Hematopoietic multipotent progenitor cell treated with erythropoietin and hydrocortisone succinate and interleukin-3 and kit ligand, for 15 days (in vitro differentiated cells): ENCODE measurements around the gene PDSS2.
"Not testable (repeated sequence)": the region's sequence is repeated elsewhere in the genome, so short reads cannot be mapped to it uniquely, and the experiment has no call there.

Experiments
- DNase-seq: peaks from one replicate; pipeline ENCODE4 v3.0.0-alpha.2; 2015; ENCODE audit warnings: low spot score

The PDSS2 gene

DNA sequence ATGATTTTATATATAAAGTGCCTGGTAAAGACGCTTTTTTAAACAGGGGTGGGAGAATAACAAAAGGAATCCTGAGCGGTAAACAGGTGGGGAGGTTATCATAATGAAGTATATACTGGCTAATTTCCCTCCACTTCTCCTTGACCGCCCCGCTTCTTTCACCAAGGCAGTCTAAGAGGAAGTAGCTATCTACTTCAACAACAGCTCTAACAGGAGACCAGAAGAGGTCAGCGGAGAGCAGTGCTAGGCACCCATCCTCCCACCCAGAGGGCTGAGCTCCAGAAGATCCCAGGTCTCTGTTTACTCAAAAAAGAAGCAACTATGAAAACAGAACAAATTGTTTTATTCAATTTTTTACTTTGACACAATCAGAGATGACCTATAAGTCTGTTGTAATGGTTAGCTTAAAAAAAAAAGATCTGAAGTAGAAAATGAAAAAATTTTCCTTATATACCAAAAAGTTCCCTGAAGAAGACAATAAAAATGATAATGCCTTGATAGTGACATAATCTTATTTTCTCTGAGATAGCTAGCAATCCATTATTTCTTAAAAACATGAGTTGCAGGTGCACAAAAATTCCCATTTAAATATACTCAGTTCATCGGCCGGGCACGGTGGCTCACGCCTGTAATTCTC is 141.1 kb downstream of the PDSS2 start:
- DNase-seq = peak; percentile 22

DNA sequence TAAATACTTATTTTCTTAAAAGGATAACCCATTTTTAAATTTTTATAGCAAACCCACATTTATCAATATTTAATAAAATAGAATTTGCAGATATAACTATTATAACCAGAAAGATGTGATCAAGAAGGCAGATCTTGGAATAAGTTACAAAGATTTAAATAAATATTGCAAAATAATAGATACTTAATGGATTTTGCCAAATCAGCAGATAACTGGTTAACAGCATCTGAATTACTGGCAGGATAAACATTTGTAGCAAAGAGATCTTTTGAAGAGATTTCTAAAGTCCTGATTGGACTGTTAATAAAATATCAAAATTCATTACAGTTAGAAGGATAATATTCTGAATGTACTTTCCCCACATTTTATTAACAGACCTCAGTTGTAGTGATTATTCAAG is 144.2 kb downstream of the PDSS2 start:
- DNase-seq = no peak

DNA sequence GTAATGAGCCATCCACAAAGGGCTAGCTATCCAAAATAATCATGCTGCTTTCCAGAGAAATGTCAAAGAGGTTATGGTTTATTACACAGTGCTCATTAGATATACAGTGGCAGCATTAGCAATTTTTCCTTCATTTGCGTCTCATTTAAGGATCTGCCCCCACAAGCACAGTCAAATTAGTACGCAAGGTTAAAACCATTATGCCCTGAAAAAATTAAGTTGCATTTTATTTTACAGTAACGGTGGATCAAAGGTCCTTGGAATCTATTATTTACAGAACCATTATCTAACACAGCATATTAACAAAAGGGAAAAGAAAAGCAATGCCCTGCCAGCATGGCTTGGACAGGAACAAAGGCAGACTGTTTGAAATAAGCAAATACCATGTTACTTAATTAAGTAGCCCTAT is 144.8 kb downstream of the PDSS2 start:
- DNase-seq = no peak

DNA sequence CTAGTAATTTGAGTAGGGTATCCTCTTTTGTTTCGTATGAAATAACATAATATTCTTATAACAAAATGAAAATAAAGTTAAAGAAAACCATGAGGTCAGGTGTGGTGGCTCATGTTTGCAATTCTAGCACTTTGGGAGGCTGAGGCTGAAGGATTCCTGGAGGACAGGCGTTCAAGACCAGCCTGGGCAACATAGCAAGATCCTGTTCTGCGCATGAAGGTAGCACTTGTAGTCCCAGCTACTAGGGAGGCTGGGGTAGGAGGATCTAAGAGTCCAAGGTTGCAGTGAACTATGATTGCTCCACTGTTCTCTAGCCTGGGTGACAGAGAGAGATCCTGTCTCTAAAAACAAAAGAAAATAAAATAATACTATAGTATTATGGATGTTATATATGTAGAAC is 145.6 kb downstream of the PDSS2 start:
- DNase-seq = no peak

DNA sequence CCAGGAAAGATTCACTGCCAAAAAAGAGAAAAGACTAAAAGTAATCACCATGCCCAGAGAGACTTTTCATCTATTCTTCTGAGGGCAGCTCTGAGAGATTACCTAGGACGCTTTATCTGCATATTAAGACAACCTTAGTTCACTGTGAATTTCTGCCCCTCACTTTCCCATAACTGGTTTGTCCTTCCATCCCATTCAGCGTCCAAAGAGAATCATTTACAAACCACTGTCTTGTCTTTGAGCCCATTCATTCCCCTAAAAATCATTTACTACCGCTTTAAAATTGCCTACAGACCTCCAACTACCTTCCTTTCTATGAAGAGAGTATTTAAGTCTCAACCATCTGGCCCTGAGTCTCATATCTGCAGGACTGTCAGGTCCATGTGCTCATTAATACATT is 149.0 kb downstream of the PDSS2 start:
- DNase-seq = no peak

DNA sequence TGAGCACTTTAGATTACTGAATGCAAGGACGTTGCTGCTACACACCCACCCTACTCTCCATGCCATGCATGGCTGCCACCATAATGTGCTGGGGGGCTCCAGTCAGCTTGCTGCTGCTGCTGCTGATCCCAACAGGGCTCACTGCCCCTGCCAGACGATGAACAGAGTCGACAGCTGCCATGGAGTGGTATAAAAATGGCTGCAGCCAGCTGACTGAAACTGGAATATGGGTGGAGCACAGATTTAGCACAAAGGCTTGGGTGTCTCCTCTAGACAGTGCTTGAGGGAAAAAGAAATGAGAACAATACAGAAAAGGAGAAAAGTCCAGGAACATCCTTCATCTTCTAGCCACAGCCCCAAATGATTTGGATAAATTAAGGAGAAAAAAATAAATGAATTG is 150.7 kb downstream of the PDSS2 start:
- DNase-seq = no peak

DNA sequence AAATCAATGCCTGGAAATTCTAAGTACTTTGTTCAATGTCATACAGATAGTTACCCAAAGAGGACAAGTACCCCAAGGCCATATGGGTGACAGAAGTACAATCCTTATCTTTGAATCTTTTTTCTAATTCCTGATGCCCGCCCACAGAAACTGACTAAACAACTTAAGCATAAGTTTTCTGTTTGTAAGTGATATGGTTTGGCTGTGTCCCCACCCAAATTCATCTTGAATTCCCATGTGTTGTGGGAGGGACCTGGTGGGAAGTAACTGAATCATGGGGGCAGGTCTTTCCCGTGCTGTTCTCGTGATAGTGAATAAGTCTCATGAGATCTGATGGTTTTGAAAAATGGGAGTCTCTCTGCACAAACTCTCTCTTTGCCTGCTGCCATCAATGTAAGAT is 153.4 kb downstream of the PDSS2 start:
- DNase-seq = peak; percentile 41

DNA sequence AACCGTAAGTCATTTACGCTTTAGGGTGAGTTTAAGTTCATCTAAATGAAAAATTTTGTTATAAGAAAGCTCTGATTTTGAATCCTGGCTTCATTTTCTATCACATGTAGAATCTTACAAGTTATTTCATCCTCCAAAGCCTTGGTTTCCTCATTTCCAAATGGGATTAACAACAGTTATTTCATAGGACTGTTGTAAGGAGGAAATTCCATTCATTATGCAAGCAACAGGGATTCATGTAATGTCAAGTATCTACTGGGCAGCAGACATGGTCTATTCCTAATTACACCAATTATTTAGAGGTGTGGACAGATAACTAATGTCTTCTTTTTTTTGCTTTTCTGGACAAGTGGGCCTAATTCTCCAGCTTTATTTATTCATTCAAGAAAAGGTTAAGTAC is 154.0 kb downstream of the PDSS2 start:
- no peak for DNase-seq

DNA sequence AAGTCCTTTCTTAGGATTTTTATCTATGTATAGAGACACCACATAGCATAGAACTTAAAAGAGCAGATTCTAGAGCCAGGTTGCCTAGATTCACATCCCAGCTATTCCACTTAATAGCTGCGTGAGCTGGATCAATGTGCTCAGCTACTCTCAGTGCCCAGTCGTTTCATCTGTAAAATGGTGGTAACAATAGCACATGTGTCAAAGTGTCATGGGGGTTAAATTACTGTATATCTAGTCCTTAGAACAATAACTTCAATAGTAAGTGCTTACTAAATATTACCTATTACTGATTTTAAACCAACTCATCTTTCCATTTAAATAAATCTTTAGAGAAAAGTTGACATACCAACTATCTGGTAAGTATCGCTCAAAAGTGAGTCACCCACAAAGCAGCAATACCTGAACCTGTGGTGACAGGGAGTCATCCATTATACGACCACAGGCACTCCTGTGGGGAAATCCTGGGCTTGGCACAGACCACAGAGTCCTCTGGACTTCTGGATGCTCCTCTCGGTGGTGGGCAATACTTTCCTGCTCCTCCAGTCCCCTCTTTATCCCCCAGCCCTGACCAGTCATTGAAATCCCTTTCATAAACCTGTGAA is 154.8 kb downstream of the PDSS2 start:
- DNase-seq = no peak

DNA sequence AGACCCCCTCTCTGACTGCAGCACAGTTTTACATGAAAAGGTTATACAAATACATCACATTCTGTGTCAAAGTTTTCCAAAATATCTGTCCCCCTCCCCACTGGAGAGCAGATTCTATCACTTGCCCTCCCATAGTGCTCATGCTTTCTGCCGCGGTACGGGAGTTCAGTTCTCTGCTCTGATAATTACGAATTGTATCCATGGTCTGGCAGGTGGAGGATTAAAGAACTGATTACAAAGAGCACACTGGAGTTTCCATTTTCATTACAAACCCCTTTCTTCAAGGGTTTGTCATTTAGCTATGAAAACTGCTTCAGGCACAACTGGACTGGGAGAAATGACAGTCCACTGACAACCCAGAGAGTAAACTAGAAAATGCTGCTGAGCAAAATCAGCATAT is 166.0 kb downstream of the PDSS2 start:
- no peak for DNase-seq

DNA sequence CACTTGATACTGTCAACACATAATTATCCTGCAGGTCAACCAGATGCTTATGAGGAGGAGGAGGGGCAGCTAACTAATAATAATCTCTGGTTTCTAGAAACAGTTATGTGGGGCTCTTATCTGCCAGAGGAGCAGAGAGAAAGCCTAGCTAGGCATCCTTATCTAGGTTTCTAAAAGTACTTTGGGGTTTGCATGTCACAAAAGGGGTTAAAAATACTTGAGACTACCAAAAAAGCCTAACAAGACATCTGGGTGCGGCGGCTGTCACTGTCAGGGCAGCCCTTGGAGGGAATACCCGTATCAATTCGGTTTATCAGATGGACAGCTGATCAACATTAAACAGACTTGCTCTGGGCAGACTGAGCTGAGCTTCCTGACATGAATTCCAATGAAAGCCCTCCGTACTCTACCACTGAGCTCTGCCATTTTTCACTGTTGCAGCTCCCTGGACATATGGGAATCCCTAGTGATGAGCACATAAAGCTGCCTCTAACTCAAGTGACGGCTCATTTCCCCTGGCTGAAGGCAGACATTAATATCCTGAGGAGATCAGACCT is 166.6 kb downstream of the PDSS2 start:
- DNase-seq = no peak

DNA sequence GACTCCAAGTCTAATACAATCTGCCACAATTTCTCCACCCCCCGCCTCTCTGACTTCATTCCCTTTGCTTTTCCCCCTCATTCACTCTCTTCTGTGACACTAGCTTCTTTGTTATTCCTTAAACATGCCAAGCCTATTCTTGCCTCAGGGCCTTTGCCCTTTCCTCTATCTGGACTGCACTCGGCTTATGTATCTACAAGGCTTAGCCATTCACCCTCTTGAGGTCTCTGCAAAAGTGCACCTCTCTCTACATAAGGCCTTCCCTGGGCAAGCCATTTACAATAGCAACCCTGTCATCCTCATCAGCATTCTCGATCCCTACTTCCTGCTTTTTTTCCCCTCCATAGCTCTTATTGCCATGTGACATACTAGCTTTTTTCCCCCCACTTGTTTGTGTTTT is 168.9 kb downstream of the PDSS2 start:
- no peak for DNase-seq

DNA sequence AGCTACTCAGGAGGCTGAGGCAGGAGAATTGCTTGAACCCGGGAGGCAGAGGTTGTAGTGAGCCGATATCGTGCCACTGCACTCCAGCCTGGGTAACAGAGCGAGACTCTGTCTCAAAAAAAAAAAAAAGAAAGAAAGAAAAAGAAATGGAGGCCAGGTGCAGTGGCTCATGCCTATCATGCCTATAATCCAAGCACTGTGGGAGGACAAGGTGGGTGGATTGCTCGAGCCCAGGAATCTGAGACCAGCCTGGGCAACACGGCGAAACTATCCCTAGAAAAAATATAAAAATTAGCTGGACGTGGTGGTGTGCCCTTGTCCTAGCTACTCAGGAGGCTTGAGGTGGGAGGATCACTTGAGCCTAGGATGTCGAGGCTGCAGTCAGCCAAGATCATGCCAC is 170.1 kb downstream of the PDSS2 start:
- DNase-seq = not testable (repeated sequence)

DNA sequence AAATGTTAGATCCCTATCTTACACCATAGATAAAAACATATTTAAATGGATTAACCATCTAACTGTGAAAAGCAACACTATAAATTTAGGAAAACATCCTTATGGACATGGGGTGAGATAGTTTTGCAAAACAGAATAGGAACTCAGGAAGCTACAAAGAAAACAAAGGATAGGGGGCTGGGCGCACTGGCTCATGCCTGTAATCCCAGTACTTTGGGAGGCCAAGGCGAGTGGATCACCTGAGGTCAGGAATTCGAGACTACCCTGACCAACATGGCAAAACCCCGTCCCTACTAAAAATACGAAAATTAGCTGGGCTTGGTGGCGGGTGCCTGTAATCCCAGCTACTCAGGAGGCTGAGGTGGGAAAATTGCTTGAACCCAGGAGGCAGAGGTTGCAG is 173.7 kb downstream of the PDSS2 start:
- not testable (repeated sequence) for DNase-seq

DNA sequence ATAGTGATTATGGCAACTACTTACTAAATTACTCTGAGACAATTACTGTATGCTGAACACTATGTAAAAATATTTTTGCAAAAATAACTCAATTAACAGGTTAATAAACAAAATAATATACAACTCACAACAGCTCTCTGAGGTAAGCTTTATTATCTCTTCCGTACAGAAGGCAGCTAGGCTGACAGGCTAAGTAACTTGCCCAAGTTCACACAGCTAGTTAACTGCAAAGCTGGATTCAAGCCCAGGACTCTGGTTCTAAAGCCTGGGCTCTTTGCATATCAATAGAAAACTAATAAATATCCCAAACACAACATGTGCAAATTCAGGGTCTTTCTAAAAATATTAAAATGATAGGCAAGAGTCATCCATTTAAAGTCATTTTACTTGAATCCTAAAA is 174.6 kb downstream of the PDSS2 start:
- peak; percentile 35 for DNase-seq

DNA sequence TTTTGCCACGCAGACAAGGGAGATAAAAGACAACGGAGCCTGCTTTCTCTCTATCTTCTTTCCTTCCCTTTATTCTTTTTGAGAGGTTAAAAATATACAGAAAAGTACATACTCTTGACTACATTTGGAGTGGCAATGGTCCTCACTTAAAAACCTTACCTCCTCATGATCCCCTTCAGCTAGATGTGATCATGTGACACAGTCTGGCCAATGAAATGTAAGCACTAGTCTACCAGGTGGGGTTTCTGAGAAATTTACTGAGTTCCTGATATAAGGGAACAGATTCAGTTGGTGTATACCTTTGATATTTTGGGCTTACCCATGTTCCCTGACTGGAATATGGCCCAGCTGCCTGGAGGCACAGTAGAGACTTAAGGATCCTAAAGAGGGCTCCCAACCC is 178.6 kb downstream of the PDSS2 start:
- no peak for DNase-seq

DNA sequence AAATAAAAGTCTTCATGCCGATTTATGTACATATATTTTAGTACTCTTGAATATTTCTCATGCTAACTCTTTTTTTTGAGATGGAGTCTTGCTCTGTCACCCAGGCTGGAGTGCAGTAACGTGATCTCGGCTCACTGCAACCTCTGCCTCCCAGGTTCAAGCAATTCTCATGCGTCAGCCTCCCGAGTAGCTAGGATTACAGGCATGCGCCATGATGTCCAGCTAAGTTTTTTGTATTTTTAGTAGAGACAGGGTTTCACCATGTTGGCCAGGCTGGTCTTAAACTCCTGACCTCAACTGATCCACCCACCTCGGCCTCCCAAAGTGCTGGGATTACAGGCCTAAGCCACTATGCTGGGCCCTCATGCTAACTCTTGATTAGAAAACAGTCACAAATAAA is 179.4 kb downstream of the PDSS2 start:
- not testable (repeated sequence) for DNase-seq

DNA sequence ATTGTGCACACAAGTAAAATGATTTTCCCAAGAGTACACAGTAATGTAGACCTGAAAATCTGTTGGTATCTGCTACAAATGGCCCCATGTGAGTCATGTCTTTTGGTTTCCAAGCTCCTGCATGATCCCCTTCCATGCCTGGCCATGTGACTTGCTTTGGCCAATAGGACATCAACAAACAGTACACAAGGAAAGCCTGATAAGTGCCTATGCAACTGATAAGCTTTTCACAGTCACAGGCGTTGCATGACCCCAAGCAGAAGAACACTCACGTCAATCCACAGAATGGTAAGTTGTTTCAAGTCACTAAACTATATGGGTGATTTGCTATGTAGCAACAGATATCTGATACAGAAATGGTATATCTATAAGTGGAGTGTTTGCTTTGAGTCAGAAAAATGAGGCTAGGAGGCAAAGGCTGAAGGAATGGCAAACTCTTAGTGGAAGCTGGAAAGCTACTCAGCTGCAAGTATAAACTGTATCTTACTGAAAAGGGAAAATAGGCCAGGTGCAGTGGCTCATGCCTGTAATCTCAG is 184.0 kb downstream of the PDSS2 start:
- DNase-seq = peak; percentile 35

DNA sequence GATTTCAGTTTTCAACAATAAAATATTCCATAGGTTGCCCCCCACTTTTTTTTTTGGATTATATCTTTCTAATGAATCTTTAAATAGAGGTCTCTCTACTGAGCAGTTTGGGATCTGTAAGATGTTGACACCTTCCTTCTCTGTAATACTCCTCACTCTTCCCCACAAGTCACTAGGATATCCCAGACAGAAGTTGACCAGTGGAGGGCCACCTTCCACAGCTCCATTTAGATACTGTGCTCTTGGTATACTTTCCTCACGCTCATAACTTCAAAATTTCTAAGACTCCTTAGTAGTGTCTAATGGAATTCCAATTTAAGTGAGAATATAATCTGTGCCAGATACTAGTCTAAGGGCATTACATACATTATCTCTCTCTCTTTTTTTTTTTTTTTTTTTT is 185.1 kb downstream of the PDSS2 start:
- DNase-seq = no peak

DNA sequence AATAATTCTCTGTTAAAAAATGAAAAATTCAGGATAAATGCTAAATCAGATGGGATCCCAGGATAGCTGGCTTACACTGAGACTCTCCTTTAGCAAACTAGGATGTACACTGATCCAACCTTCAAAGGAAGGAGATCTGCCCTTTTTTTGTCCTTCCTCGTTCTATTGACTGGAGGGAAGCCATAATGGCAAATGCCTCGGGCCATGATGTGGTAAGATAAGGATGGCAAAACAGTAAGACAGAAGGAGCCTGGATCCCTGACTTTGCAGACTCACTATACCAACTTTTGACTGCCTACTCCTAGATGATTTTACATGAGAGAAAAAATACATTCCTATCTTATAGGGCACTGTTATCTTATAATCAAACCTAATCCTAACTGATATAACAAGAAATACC is 187.1 kb downstream of the PDSS2 start:
- no peak for DNase-seq

DNA sequence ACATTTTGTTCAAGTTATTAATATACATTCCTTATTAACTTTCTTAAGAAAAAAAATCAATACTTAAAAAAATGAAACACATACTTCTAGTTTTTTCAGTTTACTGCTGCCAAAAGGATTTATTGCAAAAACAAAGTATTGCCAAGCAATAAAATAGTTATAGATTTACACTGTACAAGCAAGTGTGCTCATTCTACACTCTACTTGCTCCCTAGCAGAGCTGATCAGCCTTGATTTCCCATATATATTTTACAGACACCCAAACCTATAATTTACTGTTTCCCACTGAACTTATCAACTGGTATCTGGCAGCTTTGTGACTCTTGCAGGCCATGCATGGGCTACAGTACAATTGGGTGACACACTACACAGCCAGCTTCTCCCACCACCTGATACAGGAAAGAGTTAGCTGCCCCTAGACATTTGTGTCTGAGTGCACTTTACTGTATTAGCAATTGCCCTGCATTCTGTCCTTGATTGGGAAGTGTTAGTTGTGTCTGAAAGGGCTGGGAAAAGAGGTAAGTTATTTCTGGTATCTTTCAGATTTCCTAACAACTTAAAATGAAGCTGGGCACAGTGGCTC is 188.1 kb downstream of the PDSS2 start:
- DNase-seq = no peak

DNA sequence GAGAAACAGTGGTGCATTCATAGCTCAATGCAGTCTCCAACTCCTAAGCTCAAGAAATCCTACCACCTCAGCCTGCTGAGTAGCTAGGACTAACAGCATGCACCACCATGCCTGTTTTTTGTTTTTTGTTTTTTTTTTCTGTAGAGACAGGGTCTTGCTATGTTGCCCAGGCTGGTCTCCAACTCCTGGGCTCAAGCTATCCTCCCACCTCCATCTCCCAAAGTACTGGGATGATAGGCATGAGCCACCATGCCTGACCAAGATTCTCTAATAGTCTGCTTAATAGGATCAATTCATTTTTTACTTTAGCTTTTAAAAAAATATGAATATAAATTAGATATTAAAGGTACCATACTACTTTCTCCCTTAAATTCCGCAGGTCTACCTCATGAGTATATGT is 191.7 kb downstream of the PDSS2 start:
- DNase-seq = no peak

DNA sequence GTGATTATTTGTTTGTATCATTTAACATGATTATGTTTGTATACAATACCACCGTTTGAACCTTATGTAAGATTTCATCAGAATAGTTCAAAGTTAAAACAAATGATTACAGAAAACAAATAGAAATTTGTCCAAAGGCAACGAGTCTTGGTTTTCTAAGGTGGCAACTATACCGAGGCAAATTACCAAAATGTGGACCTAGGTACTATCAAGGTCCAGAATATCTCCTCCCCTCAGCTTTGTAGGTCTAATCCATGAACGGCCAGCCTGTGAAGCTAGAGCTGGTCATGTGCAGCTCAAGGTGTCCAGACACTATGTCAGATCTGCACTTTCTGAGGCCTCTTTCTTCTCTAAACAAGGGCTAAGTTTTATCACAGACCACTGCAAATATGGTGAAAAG is 192.4 kb downstream of the PDSS2 start:
- no peak for DNase-seq
